ENCODE results near the gene ZNF624.

Gene ZNF624

GRCh38 chr17:16662936-16663335 is 9.3 kb upstream of the ZNF624 start:
- no peak overlapping the region for H3K4me3 ChIP-seq (ENCODE audit: low read depth, low read length)
- TF ChIP-seq CTCF (IDR thresholded peaks at IDR 0.05; ENCODE audit: insufficient read depth, low read depth, low read length, missing control alignments): no peak
- DNase-seq (ENCODE audit: low read depth): no peak

- DNase-seq (ENCODE audit: low read depth): no peak
- TF ChIP-seq CTCF (IDR thresholded peaks at IDR 0.05; ENCODE audit: insufficient read depth, low read depth, low read length, missing control alignments): no peak
- H3K4me3 ChIP-seq (ENCODE audit: low read depth, low read length): no peak overlapping the region
Measured at GRCh38 chr17:16661217-16661616, 7.6 kb upstream of the ZNF624 start.

GRCh38 chr17:16652847-16653366 is 743 bp downstream of the ZNF624 start:
- peak overlapping the region; percentile 74 for H3K4me3 ChIP-seq (ENCODE audit: low read depth, low read length)
- no peak for DNase-seq (ENCODE audit: low read depth)
- TF ChIP-seq CTCF (IDR thresholded peaks at IDR 0.05; ENCODE audit: insufficient read depth, low read depth, low read length, missing control alignments): no peak

GRCh38 chr17:16652252-16652651 is 1.4 kb downstream of the ZNF624 start:
- TF ChIP-seq CTCF (IDR thresholded peaks at IDR 0.05; ENCODE audit: insufficient read depth, low read depth, low read length, missing control alignments): no peak
- H3K4me3 ChIP-seq (ENCODE audit: low read depth, low read length): no peak overlapping the region; the same call in 1 of the 2 replicates
- DNase-seq (ENCODE audit: low read depth): no peak

DNA sequence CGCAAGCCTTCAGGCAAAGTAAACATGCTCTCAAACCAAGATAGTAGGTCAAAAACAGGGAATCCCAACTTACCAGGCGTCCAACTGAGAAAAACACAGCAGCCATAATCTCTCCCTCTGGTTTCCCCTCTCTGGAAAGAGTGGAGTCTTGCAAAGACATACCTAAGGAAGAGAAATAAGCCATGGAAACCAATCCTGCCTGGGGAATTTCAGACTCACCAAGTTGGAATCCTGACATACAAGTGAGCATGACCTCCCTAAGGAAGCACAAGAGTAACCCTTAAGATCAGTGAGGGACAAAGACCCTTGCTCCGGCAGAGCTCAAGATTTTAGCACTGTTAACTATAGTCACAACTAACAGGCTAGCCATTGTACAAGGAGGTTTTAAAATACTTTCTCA is 4.1 kb downstream of the ZNF624 start:
- no peak for TF ChIP-seq CTCF (IDR thresholded peaks at IDR 0.05; ENCODE audit: insufficient read depth, low read depth, low read length, missing control alignments)
- DNase-seq (ENCODE audit: low read depth): no peak
- no peak overlapping the region for H3K4me3 ChIP-seq (ENCODE audit: low read depth, low read length)

- no peak for TF ChIP-seq CTCF (IDR thresholded peaks at IDR 0.05; ENCODE audit: insufficient read depth, low read depth, low read length, missing control alignments)
- no peak for DNase-seq (ENCODE audit: low read depth)
- H3K4me3 ChIP-seq (ENCODE audit: low read depth, low read length): no peak overlapping the region
Measured at GRCh38 chr17:16639438-16639837, 14.2 kb downstream of the ZNF624 start.

- no peak for TF ChIP-seq CTCF (IDR thresholded peaks at IDR 0.05; ENCODE audit: insufficient read depth, low read depth, low read length, missing control alignments)
- no peak for DNase-seq (ENCODE audit: low read depth)
- no peak overlapping the region for H3K4me3 ChIP-seq (ENCODE audit: low read depth, low read length)
Measured at GRCh38 chr17:16623282-16623681, 30.4 kb downstream of the ZNF624 start.
